Activated CD8-positive, alpha-beta T cell treated with anti-CD3 and anti-CD28 coated beads, Interleukin-2, amount 10 ng/mL, durations not matched to agents 7 days and 5 days (primary cell): ENCODE results near the gene NAA20. TPM values are rescaled to one million over a fixed set of nuclear protein-coding genes. Genes with fewer than 3 reads are reported as not detected.

Source experiments
- ATAC-seq: fragments of 150-1000 bp; cut with Tn5 transposase; one replicate; pipeline ENCODE4 v1.10.0; 2021; ENCODE audit warnings: moderate library complexity
- CTCF ChIA-PET: fragments of 350-600 bp; sonication (Branson Sonifier 250); formaldehyde crosslinking; loops from one replicate; lab custom pipeline; 2021; ENCODE audit warnings: antibody characterized with exemption; lab: Charles Lee
- POLR2A ChIA-PET: fragments of 350-600 bp; sonication (Branson Sonifier 250); formaldehyde crosslinking; loops from one replicate; lab custom pipeline; 2021; ENCODE audit warnings: antibody characterized with exemption; lab: Charles Lee
- DNase-seq: peaks from one replicate; pipeline ENCODE4 v3.0.0-alpha.2; 2020
- H3K27ac Mint-ChIP-seq: one replicate; pipeline ENCODE4 v1.8.0; 2021; ENCODE audit warnings: mild to moderate bottlenecking, mixed read lengths
- H3K27me3 Mint-ChIP-seq: one replicate; pipeline ENCODE4 v1.8.0; 2021; ENCODE audit warnings: low read depth, mixed read lengths
- H3K36me3 Mint-ChIP-seq: one replicate; pipeline ENCODE4 v1.8.0; 2021; ENCODE audit warnings: low read depth, mixed read lengths
- H3K4me1 Mint-ChIP-seq: one replicate; pipeline ENCODE4 v1.8.0; 2021; ENCODE audit warnings: low read depth, mixed read lengths
- H3K4me3 Mint-ChIP-seq: one replicate; pipeline ENCODE4 v1.8.0; 2021; ENCODE audit warnings: mild to moderate bottlenecking, mixed read lengths
- H3K9me3 Mint-ChIP-seq: one replicate; pipeline ENCODE4 v1.8.0; 2022; ENCODE audit warnings: mixed read lengths; ENCODE audit not compliant: insufficient read depth
- total RNA-seq, 2 experiments: library from RNA; stranded (reverse); gene quantifications; one replicate each; pipeline ENCODE4 v1.2.3, GENCODE V29; 2021

The NAA20 gene
- total RNA-seq, 2 experiments from 2014 or later = 55.8 to 59.1 TPM

DNA sequence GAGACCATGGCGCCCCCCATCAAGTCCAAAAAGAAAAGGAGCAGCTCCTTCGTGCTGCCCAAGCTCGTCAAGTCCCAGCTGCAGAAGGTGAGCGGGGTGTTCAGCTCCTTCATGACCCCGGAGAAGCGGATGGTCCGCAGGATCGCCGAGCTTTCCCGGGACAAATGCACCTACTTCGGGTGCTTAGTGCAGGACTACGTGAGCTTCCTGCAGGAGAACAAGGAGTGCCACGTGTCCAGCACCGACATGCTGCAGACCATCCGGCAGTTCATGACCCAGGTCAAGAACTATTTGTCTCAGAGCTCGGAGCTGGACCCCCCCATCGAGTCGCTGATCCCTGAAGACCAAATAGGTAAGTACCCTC, 41.7 kb upstream of the NAA20 start:
- H3K36me3 Mint-ChIP-seq = no peaks in the 10 kb centered on the region
- ChIA-PET CTCF (no interaction called here), POLR2A (no interaction called here)
- H3K4me3 Mint-ChIP-seq = no peak overlapping the region
- peaks cover 2% of the 10 kb centered on the region for H3K4me1 Mint-ChIP-seq
- no peaks in the 10 kb centered on the region for H3K9me3 Mint-ChIP-seq
- ATAC-seq (no peak), DNase-seq (no peak)
- H3K27me3 Mint-ChIP-seq = no peaks in the 10 kb centered on the region
- H3K27ac Mint-ChIP-seq = no peak overlapping the region

GRCh38 chr20:19975901-19976300, 41.3 kb upstream of the NAA20 start:
- Mint-ChIP-seq H3K4me3 (no peak overlapping the region), H3K27me3 (no peaks in the 10 kb centered on the region), H3K4me1 (peaks cover 2% of the 10 kb centered on the region), H3K9me3 (no peaks in the 10 kb centered on the region), H3K27ac (no peak overlapping the region), H3K36me3 (no peaks in the 10 kb centered on the region)
- ATAC-seq (no peak), DNase-seq (no peak)
- ChIA-PET POLR2A (no interaction called here), CTCF (no interaction called here)

DNA sequence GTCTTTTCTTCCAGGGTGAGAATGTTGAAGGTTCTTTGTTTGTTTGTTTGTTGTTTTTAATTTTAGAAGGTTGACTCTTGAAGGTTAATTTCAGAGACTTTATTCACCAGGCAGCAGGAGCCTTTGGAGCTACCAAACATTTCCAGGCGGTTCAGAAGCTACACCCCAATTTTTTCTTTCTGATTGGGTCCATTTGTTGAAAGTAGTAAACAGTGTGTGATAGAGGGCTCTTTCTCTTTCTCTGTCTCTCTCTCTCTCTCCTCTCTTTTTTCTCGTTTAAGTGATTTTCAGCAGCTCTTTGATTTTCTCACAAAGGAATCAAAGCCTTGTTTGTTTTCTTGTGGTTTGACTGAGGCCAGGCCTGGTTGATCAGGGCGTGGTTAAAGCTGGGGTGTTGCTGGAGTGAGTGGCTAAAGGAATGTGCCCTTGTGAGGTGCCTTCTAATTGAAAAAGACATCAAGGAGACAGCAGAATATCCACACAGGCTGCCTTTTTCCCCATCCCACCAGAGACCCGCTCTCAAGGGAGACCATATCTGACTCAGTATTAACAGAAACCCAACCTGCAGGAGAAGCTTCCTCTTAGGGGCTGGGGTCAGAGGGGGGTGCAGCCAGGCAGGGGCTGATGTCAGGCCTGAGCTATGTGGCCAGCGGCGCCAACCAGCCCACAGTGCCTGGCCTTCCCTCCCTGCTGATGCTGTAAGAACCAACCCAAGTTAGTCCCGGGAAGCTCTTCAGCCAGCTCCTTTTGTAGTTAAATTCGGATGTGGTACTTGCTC, 40.4 kb upstream of the NAA20 start:
- Mint-ChIP-seq H3K4me1 (peaks cover 2% of the 10 kb centered on the region), H3K36me3 (no peaks in the 10 kb centered on the region), H3K27ac (no peak overlapping the region), H3K4me3 (no peak overlapping the region), H3K9me3 (no peaks in the 10 kb centered on the region), H3K27me3 (no peaks in the 10 kb centered on the region)
- ATAC-seq = no peak
- ChIA-PET POLR2A (no interaction called here), CTCF (no interaction called here)
- DNase-seq = no peak

DNA sequence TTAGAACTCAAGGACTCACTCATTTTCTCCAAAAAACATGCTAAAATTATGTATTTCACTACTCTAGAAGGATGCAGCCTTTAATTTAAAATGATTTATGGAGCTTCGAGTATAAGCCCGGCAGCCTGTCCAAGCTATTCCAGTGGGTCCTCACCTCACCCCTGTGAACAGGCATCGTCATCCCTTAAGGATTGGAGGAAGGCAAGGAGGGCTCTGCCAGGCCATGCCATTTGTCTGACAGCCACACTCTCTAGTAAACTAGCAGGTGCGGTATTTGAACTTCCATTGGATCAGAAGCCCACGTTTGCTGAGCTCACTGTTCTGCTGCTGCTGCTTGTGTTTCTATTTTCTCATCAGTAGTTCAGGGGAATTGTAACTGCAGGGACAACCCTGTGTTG, 39.8 kb upstream of the NAA20 start:
- H3K27ac Mint-ChIP-seq = no peak overlapping the region
- ATAC-seq (no peak), DNase-seq (no peak)
- CTCF ChIA-PET = no interaction called here
- H3K9me3 Mint-ChIP-seq = no peaks in the 10 kb centered on the region
- POLR2A ChIA-PET = no interaction called here
- no peaks in the 10 kb centered on the region for H3K36me3 Mint-ChIP-seq
- H3K4me3 Mint-ChIP-seq = no peak overlapping the region
- peaks cover 2% of the 10 kb centered on the region for H3K4me1 Mint-ChIP-seq
- H3K27me3 Mint-ChIP-seq = no peaks in the 10 kb centered on the region

DNA sequence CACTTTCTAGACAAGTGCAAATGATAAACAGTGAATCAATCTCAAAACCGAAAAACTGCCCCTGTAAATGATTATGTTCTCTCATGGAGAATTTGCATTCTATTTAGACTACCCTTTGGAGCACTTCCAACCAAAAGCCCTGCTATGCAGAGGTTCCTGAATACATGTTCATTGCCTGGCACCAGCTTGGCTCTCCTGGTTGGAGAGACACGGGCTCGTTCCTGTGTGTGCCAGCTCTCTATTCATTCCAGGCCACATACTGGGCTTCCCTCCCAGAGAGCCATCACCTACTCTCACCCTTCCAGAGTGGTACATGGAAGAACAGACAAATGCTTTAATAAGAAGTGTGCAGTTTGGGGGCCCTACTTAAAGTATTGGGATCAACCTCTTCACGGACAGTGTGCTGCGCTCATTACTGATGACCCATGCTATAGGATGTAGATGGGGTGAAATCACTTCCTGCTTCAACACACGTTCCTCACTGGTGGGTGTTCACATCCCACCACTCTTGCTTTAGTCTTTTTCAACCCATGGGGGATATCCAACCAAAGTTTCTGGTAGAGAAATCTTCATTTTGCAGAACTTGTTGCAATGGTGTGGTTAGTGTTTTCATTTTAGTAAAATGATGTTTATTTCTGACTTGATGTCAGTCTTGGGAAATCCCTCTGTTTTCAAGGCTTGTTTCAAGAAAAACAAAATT, 38.5 kb upstream of the NAA20 start:
- Mint-ChIP-seq H3K4me1 (peaks cover 2% of the 10 kb centered on the region), H3K9me3 (no peaks in the 10 kb centered on the region), H3K36me3 (no peaks in the 10 kb centered on the region), H3K27me3 (no peaks in the 10 kb centered on the region), H3K27ac (no peak overlapping the region), H3K4me3 (no peak overlapping the region)
- ATAC-seq = no peak
- no peak for DNase-seq
- CTCF ChIA-PET = no interaction called here
- POLR2A ChIA-PET = no interaction called here

DNA sequence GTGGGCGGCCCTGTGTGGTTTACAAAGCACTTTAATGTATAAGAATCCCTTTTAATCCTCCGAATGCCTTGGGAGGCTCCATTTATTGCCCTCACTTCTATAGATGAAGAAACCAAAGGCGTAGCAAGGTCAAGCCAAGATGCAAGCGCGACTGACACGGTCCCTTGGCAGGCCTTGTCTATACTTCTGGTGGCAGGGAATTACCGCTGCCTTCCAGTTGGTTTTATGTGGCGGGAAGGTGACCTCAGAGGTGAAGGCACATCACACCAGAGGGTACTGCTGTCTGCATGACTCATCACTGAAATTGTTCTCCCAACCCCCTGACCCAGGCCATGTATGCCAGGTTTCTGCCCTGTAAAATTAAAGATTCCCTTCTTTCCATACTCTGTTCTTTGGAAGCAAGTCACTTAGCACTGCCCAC, 36.1 kb upstream of the NAA20 start:
- no peak for ATAC-seq
- POLR2A ChIA-PET = no interaction called here
- CTCF ChIA-PET = no interaction called here
- H3K36me3 Mint-ChIP-seq = no peaks in the 10 kb centered on the region
- no peak for DNase-seq
- no peaks in the 10 kb centered on the region for H3K27me3 Mint-ChIP-seq
- no peak overlapping the region for H3K4me3 Mint-ChIP-seq
- H3K4me1 Mint-ChIP-seq = peaks cover 2% of the 10 kb centered on the region
- H3K9me3 Mint-ChIP-seq = no peaks in the 10 kb centered on the region
- no peak overlapping the region for H3K27ac Mint-ChIP-seq

DNA sequence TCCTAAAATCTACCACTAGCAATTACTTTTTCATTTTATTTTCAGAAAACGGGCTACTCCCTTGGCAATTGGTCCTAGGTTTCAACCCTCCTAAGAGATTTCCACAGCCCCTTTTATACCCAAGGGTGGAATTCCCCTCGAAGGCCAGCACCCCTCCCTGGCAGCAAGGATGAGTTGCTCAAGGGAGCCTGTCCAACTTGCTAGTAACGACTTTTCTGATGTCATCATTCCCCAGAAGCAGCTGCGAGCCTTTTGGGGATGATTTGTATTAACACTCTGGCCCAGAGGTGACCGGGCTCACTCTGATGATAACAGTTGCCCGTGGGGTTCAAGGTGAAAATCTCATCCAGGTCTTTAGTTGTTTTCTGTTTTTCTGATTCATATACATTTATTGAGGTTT, 30.7 kb upstream of the NAA20 start:
- no peaks in the 10 kb centered on the region for H3K4me1 Mint-ChIP-seq
- ATAC-seq (no peak), DNase-seq (no peak)
- CTCF ChIA-PET = no interaction called here
- no peak overlapping the region for H3K27ac Mint-ChIP-seq
- H3K9me3 Mint-ChIP-seq = no peaks in the 10 kb centered on the region
- no peaks in the 10 kb centered on the region for H3K36me3 Mint-ChIP-seq
- H3K27me3 Mint-ChIP-seq = peaks cover 4% of the 10 kb centered on the region
- no peak overlapping the region for H3K4me3 Mint-ChIP-seq
- POLR2A ChIA-PET = no interaction called here

GRCh38 chr20:19987046-19987445, 30.1 kb upstream of the NAA20 start:
- CTCF ChIA-PET = no interaction called here
- no peaks in the 10 kb centered on the region for H3K4me1 Mint-ChIP-seq
- POLR2A ChIA-PET = no interaction called here
- H3K9me3 Mint-ChIP-seq = no peaks in the 10 kb centered on the region
- ATAC-seq (no peak), DNase-seq (no peak)
- peaks cover 4% of the 10 kb centered on the region for H3K27me3 Mint-ChIP-seq
- no peak overlapping the region for H3K27ac Mint-ChIP-seq
- no peak overlapping the region for H3K4me3 Mint-ChIP-seq
- H3K36me3 Mint-ChIP-seq = no peaks in the 10 kb centered on the region

DNA sequence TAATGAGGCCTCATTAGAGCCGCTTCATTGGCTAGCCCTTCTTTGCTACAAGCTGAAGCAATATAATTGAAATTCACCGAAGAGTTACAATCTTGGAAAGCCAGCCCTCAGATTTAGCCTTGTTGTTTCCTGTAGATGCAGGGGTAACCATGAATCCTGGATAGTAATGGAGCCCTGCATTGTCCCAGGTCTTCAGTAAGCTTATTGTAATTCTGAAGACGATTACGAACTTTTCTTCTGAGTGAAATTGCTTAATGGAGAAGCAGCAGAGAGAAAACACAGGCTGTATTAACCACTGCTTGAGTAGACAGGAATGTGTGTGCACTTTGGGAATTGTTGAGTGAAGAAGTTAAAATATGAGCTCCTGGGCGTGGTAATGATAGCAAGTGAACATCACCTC, 26.3 kb upstream of the NAA20 start:
- Mint-ChIP-seq H3K27me3 (peaks cover 4% of the 10 kb centered on the region), H3K4me1 (no peaks in the 10 kb centered on the region), H3K4me3 (no peak overlapping the region), H3K36me3 (no peaks in the 10 kb centered on the region), H3K9me3 (no peaks in the 10 kb centered on the region), H3K27ac (no peak overlapping the region)
- ATAC-seq (no peak), DNase-seq (no peak)
- POLR2A ChIA-PET = no interaction called here
- CTCF ChIA-PET = no interaction called here

DNA sequence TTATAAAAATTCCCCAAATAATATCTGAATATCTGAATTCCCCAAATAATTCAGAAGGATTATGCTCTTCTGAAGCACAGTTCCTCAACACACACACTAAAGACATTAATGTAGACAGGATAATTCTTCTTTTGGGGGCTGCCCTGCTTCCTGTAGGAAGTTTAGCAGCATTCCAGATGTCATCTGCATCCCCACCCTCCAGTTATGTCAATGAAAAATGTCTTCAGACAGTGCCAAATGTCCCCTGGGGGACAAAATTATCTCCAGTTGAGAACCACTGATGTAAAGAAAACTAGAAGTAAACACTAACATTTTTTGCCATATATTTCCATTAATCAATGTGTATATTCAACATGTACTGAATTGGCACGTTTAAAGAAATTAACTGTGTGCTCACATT, 25.9 kb upstream of the NAA20 start:
- Mint-ChIP-seq H3K27me3 (peaks cover 4% of the 10 kb centered on the region), H3K27ac (no peak overlapping the region), H3K4me1 (no peaks in the 10 kb centered on the region), H3K4me3 (no peak overlapping the region), H3K9me3 (no peaks in the 10 kb centered on the region), H3K36me3 (no peaks in the 10 kb centered on the region)
- DNase-seq (no peak), ATAC-seq (no peak)
- ChIA-PET POLR2A (no interaction called here), CTCF (no interaction called here)

GRCh38 chr20:19991854-19992253, 25.3 kb upstream of the NAA20 start:
- no peaks in the 10 kb centered on the region for H3K4me1 Mint-ChIP-seq
- DNase-seq = no peak
- no peaks in the 10 kb centered on the region for H3K9me3 Mint-ChIP-seq
- no peaks in the 10 kb centered on the region for H3K36me3 Mint-ChIP-seq
- POLR2A ChIA-PET = no interaction called here
- no peak overlapping the region for H3K4me3 Mint-ChIP-seq
- peaks cover 4% of the 10 kb centered on the region for H3K27me3 Mint-ChIP-seq
- H3K27ac Mint-ChIP-seq = no peak overlapping the region
- no peak for ATAC-seq
- CTCF ChIA-PET = no interaction called here

DNA sequence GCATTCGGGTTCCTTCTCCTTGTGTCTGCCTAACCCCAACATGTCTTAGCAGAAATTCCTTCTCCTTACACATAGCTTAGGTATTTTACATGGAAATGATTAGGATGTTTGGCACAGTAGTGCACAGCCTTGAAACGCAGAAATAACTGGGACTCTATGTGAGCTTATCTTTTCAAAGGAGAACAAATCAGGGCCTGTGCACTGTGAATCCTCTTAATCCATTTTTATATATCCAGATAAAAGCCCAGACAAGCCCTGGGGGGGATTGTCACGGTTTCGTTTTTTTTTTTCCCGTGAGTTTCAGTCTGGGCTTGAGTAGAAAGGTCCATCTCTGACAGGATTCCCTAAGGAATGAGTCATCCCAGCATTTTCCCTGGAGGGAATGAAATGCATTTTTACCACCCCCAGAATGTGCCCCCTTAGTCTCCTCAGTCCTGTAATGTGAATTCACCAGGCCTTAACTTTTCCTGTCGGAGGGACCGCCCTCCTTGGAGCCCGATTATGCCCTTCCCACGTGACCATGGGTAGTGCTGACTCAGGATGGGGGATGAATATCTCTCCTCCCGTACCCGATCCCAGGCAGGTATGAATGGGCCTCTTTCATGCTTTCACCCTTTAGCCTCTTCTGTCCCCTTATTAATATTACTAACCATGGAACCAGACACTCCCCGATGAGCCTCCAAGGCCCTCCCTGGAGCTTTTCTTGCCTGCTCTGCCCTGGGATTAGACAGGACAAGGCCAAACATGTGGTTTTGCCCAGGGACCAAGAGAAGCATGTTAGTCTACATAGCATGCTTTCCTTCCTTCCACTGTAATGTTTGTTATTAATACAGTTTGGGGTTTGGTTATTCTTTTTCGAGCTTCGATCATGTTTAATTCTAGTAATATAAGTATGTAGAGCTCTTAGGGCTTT, 23.9 kb upstream of the NAA20 start:
- POLR2A ChIA-PET = no interaction called here

More for the DNA sequence above, 23.9 kb upstream of the NAA20 start:
- H3K27ac Mint-ChIP-seq = no peak overlapping the region
- no peak overlapping the region for H3K4me3 Mint-ChIP-seq
- CTCF ChIA-PET = interaction anchor here (0.9 to 1.2 kb wide), 3 partner anchors 22 to 208 kb away, joined by 3 to 4 read pairs (median 3); no protein-coding TSS in a partner anchor
- H3K9me3 Mint-ChIP-seq = no peaks in the 10 kb centered on the region
- no peaks in the 10 kb centered on the region for H3K4me1 Mint-ChIP-seq
- ATAC-seq (no peak), DNase-seq (no peak)
- H3K36me3 Mint-ChIP-seq = no peaks in the 10 kb centered on the region
- peaks cover 4% of the 10 kb centered on the region for H3K27me3 Mint-ChIP-seq
